HG03354 (cell line): ENCODE data around the gene PRR23E.

Source experiments
- ATAC-seq: cut with Tn5 transposase; IDR thresholded peaks from one replicate; pipeline ENCODE4 v1.9.1; 2021; ENCODE audit warnings: mild to moderate bottlenecking; ENCODE audit not compliant: unreplicated experiment, poor library complexity, severe bottlenecking

Gene PRR23E

DNA sequence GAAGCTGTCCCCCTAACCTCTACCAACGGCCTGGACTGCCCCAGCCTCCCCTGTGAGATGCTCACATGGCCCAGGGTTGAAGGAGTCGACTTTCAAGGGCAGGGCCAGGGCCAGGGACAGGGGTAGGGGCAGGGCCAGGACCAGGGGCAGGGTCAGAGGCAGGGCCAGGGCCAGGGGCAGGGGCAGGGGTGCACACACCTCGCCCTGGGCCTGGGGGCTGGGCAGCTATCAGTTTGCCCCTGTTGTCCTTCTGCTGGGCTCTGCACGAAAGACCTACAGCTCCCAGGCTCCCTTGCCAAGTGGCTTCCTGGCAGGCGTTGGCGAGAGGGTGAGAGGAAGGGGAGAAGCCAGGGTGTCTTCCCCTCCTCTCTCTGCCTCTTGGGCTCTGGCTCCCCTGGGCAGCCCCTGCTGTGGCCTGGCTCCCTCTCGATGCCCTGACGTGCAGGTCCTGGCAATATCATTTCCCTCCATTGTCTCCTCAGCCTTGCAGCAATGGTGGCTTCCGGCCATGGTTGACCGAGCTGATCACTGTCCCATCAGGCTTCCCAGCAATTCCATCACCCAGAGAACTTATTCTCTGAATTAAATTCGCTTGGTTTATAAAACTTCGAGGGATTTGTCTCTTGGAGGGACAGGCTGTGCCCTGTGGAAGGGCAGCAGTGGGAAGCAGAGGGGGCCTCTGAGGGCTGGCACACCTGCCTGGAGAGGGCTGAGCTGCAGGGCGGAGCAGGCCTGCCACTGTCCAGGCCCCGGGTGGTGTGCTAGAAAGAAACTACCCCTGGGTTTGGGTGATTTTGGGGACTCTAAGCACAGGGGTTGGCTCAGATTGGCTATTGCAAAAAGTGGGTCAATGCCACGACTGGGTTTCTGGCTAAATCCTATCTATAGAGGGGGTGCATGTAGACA is 13.9 kb downstream of the PRR23E start:
- no peak for ATAC-seq

DNA sequence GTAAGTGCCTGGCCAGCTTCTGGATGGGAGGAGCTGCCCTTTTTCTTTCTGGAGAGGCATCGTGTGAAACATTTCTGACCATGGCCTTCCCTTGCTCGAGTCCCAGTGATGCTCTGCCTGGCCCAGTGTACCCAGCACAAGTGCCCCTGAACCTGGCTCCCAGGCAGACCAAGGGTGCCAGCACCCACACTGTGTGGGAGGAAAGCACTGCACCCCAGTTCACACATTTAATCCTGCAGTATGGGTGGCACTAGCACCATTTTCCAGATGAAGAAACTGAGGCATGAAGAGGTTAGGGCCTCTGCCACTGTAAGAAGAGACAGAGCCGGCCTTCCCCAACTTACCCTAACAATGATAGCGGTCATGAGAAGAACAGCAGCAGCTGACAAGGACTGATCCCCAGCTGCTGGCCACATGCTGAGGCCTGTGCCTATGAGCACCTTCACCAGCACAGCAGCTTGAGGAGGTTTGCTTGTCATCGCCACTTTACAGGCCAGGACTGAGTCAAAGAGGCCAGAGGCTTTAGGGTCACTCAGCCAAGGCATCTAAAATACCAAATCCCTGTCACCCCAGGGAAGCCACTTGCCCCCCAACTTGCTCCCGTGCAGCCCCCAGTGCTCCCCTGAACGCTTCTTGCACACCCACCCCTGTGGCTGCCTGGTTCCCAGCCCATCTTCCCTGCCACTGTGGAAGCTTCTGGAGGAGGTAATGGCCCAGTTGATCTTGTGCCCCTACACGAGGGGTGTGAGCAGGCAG is 15.0 kb downstream of the PRR23E start:
- no peak for ATAC-seq

DNA sequence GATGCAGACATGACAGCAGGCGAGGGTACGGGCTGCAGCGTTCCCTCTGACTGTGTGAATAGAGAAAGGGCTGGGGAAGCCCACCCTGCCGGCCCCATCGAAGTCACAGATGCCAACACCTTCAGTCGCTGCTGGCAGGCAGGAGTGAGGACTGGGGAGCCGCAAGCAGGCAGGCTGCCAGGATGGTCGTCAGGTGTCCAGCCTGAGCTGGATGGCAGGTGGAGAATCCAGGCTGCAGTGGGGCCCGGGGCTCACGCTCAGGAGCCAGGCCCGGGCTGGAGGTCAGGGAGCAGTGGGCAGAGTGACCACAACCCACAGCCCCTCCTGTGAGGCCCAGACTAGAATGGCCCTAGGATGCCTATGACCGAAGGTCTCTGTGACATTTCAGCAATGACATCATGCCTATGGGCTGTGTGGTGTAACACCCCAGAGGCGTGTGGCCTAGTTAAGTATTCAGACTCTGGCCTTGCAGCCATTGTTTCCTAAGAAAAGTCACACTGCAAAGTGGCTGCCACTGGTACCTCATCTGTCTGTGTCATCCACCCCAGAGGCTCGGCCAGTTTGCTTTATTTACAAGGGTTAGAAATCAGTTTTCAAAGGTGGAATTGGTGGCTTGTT is 15.7 kb downstream of the PRR23E start:
- no peak for ATAC-seq

DNA sequence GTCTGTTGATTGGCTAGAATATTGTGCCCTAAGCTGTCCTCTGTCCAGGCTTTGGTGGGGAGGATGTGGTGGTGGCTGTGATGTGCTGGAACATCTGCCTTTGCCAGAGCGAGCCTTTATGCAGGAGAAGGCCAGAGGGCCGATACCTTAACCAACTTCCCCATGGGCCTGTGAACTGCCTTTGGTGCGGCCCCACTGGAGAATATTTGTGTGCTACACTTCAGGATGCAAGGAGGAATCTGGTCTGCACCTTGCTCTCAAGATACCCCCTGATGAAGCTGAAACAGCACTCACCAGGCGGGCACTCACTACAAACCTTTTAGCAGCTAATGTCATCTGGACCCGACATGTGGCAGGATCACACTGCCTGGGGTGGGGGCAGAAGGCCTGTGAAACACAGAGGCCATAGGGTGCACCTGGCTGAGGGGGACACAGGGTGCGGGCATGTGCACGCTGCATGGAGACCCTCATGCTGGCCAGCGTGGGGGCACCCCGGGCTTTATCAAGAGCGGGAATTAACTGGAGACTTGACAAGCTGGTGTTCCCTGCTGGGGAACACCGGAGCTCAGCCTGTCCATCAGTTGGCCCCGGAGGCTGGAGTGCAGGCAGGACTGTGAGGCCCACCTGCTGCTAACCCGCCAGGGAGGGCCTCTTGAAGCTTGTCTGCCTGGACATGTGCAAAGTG is 16.4 kb downstream of the PRR23E start:
- ATAC-seq: no peak

DNA sequence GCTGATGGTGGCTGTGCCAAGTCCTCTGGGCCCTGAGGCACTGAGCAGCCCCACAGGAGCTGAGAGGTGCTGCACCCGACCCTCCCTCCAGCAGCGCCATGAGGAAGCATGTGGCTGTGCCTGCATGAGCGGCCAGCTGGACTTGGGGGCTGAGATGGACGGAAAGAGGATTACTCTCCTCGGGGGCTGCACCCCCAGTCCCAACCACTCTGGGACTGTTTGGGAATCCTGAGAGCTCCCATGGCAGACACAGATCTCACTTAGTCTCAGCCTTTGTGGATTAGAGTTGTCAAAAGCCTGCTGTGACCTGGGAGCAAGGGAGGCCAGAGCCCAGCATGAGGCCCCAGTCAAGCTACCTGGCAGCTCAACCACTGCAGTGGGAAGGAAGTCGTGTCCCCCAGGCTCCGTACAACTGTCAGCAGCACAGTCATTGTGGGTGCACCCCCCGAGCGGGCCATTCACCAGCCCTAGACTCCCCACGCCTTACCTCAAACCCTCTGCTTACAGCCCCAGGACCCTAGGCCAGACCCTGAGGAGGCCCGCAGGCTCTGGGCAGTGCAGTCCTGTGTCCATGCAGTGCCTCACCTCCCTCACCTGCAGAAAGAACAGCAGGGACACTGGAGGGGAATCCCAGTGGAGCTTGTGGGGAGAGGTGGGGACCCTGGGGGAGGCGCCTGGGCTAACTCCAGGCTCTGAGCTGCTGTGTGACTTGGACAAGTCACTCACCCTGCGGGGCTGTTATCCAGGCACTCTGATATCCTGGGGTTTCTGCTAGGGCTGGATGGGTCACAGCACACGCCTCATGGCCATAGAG is 17.1 kb downstream of the PRR23E start:
- no peak for ATAC-seq

DNA sequence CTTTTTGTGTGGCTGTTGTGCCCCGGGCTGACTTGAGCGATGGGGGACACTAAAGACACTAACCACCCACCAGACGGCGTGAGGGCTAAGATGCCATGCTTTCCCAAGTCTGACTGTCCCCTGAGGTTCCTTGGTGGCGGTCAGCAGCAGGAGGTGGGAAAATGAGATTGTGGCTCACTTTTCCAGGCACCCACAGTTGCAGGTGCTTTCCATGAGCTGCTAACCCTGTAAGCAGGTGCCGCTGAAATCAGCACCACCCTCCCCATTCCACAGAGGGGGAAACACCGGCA is 17.7 kb downstream of the PRR23E start:
- ATAC-seq: no peak

DNA sequence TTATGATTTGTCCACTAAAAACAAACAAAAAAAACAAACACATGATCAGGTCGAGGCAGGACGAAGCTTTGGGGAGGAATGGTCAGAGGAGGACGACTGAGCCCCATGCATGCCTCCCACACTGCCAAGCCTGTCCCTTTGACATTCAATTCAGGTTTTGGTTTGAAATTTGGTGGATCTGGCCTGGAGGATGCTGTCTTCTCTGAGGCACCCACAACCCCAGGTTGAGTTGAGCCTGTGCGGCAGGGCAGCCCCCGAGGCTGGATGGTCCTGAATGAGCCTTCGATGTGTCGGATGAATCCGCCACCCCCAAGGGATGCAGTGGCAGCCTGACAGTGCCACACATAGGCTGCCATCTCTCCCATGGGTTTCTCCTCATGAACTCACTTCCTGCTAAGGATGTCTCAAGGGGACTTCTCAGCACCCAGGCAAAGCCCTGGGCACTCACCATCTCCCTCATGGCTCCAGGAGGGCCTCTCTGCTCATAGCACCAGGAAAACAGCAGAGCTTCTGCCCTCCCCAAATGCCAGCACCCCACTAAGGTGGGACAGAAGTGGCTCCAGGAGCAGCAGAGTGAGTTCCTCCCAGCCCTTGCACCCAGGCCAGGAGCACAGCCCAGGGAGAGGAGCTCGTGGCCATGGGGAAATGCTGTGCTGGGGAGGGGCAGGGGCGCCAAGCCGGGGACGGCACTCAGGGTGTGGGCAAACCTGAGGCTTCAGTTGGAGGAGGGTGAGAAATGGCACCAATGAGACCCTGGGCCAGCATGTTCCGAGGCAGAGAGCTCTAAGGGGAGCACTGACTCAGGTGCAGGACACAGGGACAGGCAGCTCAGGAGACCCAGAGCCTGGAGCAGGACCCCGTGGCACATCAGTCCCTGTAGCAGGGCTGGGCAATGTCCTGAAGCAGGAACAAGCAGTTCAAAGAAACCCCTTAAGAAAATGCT is 18.5 kb downstream of the PRR23E start:
- ATAC-seq: no peak

DNA sequence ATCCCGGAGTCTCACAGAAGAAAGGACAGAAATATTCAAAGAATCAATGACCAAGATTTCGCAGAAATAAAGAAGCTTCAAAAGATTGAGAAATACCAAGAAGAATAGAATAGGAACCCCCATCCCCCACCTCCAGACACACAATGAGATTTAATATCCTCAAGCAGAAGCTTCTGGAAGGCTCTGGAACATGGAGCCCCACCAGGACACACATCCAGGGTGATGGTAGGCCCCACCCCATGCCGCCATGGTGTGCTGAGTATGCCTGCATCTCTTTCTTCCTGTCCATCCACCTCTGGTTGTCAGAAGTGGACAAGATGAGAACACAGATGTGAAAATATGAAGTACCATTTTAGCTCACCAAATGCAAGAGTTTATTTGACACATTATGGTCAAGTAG is 19.3 kb downstream of the PRR23E start:
- no peak for ATAC-seq

DNA sequence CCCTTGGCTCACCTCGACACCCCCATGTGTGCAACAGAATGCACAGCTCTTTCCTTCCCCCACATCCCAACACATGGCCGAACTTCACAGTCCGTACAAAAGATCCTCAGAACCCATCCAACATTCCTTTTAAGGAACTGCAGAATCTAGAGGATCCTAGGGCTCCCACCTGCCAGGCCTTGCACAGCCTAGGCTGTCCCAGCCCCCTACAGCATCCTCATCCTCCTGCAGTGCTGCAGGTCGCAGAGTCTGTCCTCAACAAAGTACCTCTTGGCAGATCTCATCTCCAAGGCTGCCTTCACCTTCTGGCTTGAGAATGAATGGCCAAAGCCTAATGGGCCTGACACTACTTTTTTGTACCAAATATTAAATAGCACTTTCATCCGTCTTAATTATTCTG is 19.8 kb downstream of the PRR23E start:
- ATAC-seq: no peak

DNA sequence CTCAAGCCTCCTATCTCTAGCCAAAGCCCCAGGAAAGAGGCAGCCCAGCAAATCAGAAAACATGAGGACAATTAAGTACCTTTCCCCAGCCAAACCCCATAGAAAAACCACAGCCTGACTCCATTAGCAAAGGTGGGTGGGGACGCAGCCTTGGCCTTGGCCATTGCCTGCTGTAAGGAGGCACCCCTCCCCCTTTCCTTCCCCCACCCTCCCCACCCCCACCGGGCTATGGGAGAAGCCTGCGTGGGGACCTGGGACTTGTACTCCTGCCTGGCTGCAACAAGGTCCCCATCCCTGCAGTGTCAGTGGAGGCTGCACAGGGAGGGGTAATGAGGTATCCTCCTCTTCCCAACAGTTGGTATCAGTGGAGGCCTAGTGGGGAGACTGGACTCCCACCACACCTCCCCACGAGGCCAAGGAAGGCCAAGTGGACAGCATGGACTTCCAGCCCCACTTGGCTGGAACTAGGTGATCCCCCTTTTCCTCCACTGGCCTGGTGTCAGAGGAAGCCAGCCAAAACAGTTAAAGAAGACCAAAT is 20.5 kb downstream of the PRR23E start:
- no peak for ATAC-seq

DNA sequence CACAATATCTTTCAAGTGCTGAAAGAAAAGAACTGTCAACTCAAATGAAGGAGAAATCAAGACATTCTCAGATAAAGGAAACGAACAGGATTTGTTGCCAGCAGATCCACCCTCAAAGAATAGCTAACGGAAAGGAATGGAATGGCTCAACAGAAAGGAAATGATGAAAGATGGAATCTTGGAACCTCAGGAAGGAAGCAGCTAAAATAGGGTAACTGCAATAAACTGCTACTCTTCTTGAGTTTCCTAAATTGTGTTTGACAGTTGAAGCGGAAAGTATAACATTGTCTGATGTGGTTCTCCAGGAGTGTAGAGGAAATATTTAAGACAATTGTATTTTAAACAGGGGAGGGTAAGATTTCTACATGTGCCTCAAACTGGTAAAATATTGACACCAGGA is 22.0 kb downstream of the PRR23E start:
- no peak for ATAC-seq

DNA sequence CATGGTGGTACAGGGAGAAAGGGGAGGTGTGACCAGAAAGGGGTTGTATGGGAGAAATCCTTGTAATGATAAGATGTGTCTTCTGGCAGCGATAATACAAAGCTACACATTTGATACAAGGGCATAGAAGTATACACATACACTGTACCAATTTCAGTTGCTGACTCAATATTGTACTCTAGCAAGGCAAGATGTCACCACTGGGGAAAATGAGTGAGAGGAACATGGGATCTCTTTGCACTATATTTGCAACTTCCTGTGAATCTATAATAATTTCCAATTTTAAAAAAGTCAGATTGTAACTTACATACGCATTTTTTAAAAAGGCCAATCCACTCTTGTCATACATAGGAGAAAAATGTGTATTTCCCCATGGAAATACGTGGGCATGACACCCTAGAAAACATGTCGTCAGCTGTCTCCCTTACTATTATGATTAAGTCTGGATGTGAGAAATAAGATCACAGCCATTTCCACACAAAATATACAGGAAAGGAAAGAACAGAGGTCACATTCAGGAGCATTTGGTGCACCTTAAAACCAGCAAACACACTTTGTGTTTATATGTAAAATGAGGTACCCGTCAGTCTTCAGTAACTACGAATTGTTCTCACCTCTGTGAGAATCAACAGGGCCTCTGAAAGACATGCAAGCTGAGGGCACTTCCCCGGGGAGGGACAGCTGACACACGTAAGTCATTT is 22.9 kb downstream of the PRR23E start:
- no peak for ATAC-seq

DNA sequence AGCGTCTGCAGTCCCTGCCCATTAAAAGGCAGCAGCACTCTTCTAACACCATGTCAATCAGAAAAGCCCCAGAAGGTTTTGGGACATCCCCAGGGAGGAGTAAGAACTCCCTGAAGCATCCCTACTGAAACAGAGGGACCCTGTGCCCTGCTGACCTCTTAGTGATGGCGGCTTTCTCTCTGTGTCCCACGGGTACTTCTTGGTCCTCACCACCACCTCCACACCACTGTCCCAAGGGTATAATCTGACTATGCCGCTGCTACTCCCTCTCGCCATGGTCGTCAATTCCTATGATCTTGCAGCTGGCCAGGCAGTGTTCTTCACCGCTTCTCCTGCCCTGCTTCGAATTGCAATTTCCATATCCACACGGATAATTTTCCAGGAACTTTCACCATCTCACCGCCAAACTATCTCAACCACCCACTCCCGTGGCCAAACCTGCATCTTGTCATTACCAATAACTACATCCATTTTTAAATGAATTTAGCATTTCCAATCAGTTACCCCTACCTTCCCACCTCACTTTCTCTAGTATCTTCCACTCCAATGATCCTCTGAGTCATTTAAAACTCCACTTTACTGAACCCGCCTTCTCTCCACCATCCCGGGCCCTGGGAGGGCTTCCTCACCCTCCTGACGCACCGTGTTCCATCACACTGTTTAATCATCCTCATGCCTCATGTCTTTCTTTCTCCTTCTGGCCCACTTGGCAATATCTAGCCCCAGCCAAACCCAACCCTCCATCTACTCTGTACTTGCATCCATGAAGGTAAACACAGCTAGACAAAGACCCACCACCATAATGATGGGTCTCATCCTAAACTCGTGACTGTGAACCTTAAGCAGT is 23.7 kb downstream of the PRR23E start:
- ATAC-seq: no peak

DNA sequence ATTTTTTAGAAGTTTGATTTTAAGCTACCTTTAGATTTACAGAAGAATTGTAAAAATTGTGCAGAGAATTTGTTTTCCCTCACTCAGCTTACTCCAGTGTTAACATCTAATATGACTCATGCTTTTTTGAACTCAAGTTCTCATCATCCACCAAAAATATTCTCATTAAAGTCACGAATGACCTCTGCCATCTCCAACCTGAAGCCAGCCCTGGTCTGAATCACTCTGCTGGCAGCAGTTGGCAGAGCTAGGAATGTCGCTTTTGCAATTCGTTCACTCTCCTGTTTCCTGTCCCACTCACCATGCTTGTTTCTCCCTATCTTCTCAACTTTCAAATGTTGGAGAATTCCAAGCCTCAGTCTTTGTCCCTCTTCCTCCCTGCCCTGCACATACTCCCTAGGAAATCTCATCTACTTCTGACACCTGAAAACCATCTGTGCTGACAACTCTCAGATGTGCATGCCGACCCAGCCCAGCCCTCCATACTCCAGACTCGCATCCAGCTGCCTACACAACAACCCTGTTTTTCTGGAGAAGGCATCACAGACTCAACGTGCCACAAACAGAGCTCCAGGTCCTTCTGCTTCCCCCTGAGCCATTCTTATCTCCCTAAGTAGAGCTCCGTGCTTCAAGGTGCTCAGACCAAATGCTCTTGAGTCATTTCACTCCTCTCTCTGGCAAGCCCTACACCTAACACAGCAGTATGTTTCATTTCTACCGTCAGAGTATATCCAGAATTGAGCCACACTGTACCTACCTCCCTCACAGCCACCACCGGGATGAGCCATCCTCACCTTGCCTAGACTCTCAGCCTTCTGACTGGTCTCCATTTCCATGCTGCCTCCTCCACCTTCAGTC is 24.9 kb downstream of the PRR23E start:
- ATAC-seq: no peak

DNA sequence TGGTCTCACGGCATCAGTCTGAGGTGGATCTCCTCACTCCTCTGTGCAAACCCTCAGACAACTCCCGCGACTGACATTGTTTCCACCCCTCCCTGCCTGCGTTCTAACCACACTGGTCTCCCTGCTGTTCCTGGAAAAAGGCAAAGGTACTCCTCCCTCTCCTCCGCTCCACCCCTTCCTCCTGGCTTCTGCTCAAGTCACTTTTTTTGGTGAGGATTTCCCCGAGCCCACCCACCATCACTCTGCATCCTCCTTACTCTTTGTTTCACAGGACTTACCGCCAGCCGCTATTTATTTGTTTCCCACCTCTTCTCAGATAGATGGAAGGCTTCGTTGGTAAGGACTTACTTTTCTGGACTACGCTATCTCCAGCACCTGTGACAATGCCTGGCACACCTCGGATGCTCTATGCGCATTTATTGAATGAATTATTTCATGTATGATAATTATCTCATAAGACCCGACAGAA is 25.6 kb downstream of the PRR23E start:
- no peak for ATAC-seq

DNA sequence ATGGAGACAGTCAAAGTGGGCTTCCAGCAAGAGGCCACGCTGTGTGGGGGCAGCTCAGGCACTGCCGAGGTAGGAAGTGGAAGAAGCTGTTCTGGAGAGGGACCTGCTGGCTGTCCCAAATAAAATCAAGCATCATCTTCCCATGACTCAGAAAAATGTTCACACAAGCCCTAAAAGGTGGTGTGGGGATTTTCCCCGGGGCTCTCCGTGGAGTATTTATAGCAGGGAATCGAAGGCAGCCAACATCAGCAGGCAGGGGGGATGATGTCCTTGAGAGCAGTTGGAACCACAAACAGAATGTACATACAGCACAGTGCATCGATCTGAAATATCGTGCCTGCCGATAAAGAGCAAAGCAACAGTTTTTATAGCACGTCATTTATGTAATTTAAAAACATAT is 27.6 kb downstream of the PRR23E start:
- ATAC-seq: no peak
